BE2C (cell line): ENCODE data around the gene SLC25A43.
"Not testable (repeated sequence)": the region's sequence is repeated elsewhere in the genome, so short reads cannot be mapped to it uniquely, and the experiment has no call there.

Experiments used
- DNase-seq: peaks from one replicate; pipeline ENCODE4 v3.0.0-alpha.2; 2020
- H3K27me3 ChIP-seq: fragments of 250-450 bp; sonication (Bioruptor Pico); 2 replicates; pipeline ENCODE4 v1.5.1; 2020; ENCODE audit warnings: mild to moderate bottlenecking
- H3K36me3 ChIP-seq: fragments of 250-450 bp; sonication (Bioruptor Pico); 2 replicates; pipeline ENCODE4 v1.5.1; 2020; ENCODE audit warnings: mild to moderate bottlenecking
- H3K4me1 ChIP-seq: fragments of 250-450 bp; sonication (Bioruptor Pico); 2 replicates; pipeline ENCODE4 v1.5.1; 2020
- H3K4me3 ChIP-seq: 2 replicates; pipeline ENCODE4 v1.5.1; 2011; ENCODE audit warnings: low read depth, low read length
- H3K9me3 ChIP-seq: fragments of 250-450 bp; sonication (Bioruptor Pico); 2 replicates; pipeline ENCODE4 v1.5.1; 2020
- CTCF ChIP-seq: IDR thresholded peaks from 2 replicates; pipeline ENCODE4 v1.5.1; 2012; ENCODE audit warnings: mild to moderate bottlenecking, low read depth, low read length

Gene SLC25A43

GRCh38 chrX:119424999-119425398, 25.9 kb downstream of the SLC25A43 start:
- no peak overlapping the region for H3K4me3 ChIP-seq
- no peaks in the 10 kb centered on the region for H3K27me3 ChIP-seq
- H3K9me3 ChIP-seq = no peaks in the 10 kb centered on the region
- no peak for TF ChIP-seq CTCF
- no peak for DNase-seq
- H3K4me1 ChIP-seq = no peaks in the 10 kb centered on the region
- no peaks in the 10 kb centered on the region for H3K36me3 ChIP-seq

- no peaks in the 10 kb centered on the region for H3K4me1 ChIP-seq
- no peaks in the 10 kb centered on the region for H3K36me3 ChIP-seq
- no peak for TF ChIP-seq CTCF
- H3K9me3 ChIP-seq = no peaks in the 10 kb centered on the region
- no peak overlapping the region for H3K4me3 ChIP-seq
- H3K27me3 ChIP-seq = no peaks in the 10 kb centered on the region
- DNase-seq = no peak
Observed at GRCh38 chrX:119427024-119427794, 28.1 kb downstream of the SLC25A43 start.

- no peak for DNase-seq
- Histone ChIP-seq H3K27me3 (no peaks in the 10 kb centered on the region), H3K9me3 (no peaks in the 10 kb centered on the region), H3K4me3 (no peak overlapping the region), H3K4me1 (no peaks in the 10 kb centered on the region), H3K36me3 (no peaks in the 10 kb centered on the region)
- no peak for TF ChIP-seq CTCF
Observed at GRCh38 chrX:119427795-119428185, 28.7 kb downstream of the SLC25A43 start.

- H3K9me3 ChIP-seq = no peaks in the 10 kb centered on the region
- H3K4me1 ChIP-seq = no peaks in the 10 kb centered on the region
- no peaks in the 10 kb centered on the region for H3K36me3 ChIP-seq
- no peak for DNase-seq
- no peaks in the 10 kb centered on the region for H3K27me3 ChIP-seq
- no peak for TF ChIP-seq CTCF
- H3K4me3 ChIP-seq = no peak overlapping the region
Observed at GRCh38 chrX:119429471-119429870, 30.3 kb downstream of the SLC25A43 start.

- not testable (repeated sequence) for H3K9me3 ChIP-seq, H3K36me3 ChIP-seq, DNase-seq, H3K27me3 ChIP-seq, H3K4me3 ChIP-seq, H3K4me1 ChIP-seq
Observed at GRCh38 chrX:119441295-119441694, 42.2 kb downstream of the SLC25A43 start.

GRCh38 chrX:119442286-119442685, 43.1 kb downstream of the SLC25A43 start:
- Histone ChIP-seq H3K9me3 (no peaks in the 10 kb centered on the region), H3K4me3 (no peak overlapping the region), H3K27me3 (no peaks in the 10 kb centered on the region), H3K4me1 (no peaks in the 10 kb centered on the region), H3K36me3 (no peaks in the 10 kb centered on the region)
- no peak for TF ChIP-seq CTCF
- no peak for DNase-seq

- Histone ChIP-seq H3K4me3 (no peak overlapping the region), H3K4me1 (no peaks in the 10 kb centered on the region), H3K36me3 (no peaks in the 10 kb centered on the region), H3K9me3 (no peaks in the 10 kb centered on the region), H3K27me3 (no peaks in the 10 kb centered on the region)
- TF ChIP-seq CTCF = no peak
- DNase-seq = no peak
Observed at GRCh38 chrX:119453202-119453601, 54.1 kb downstream of the SLC25A43 start.
